T-helper 1 cell treated with Interleukin-12 subunit alpha and Interleukin-12 subunit beta and Interleukin-4 antibody, amounts not matched to agents 30 μg/mL and 1 μg/mL, for 36 hours (primary cell): ENCODE results near the gene MRGPRF.
"Not testable (repeated sequence)": the region's sequence is repeated elsewhere in the genome, so short reads cannot be mapped to it uniquely, and the experiment has no call there.

Source experiments
- H3K27ac Mint-ChIP-seq: one replicate; pipeline ENCODE4 v1.8.0; 2021; ENCODE audit warnings: mild to moderate bottlenecking, mixed read lengths
- H3K27me3 Mint-ChIP-seq: one replicate; pipeline ENCODE4 v1.8.0; 2021; ENCODE audit warnings: low read depth, mixed read lengths
- H3K36me3 Mint-ChIP-seq: one replicate; pipeline ENCODE4 v1.8.0; 2021; ENCODE audit warnings: low read depth, mixed read lengths
- H3K4me1 Mint-ChIP-seq: one replicate; pipeline ENCODE4 v1.8.0; 2021; ENCODE audit warnings: low read depth, mixed read lengths
- H3K4me3 Mint-ChIP-seq: one replicate; pipeline ENCODE4 v1.8.0; 2021; ENCODE audit warnings: mild to moderate bottlenecking, moderate library complexity, mixed read lengths
- H3K9me3 Mint-ChIP-seq: one replicate; pipeline ENCODE4 v1.8.0; 2021; ENCODE audit warnings: mixed read lengths

Gene MRGPRF

DNA sequence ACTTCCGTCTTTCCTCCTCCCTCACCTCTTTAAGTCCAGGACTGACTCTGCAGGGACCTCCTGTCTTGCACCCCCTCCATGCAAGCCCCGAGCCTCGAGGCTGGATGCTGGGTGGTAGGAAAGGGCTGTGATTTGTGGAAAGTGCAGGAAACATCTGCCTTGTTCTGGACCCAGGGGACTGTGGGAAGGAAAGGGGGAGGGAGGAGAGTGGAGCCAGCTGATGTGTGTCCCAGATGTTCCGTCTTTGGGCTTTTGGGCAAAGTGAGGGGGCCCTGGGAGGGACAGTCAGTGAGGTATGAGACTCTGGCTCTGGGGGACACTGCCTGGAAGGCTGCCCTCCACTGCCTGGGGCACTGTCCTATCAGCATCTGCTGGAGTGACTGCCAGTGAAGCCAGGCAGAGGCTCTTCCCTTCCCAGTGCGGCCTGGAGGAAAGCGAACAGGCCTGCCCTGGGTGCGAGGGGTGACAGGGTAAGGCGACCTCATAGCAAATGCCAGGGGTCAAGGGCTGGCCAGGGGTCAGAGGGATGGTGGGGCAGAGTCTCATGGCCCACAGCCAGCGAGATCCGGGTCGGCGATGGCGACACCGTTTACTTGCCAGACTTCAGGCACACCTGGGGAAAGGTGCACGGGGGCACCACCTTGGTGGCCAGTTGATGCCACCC, 34.0 kb downstream of the MRGPRF start:
- Mint-ChIP-seq H3K9me3 (no peaks in the 10 kb centered on the region), H3K4me1 (peaks cover 2% of the 10 kb centered on the region), H3K27ac (no peak overlapping the region), H3K27me3 (peaks cover 4% of the 10 kb centered on the region), H3K36me3 (peaks cover 2% of the 10 kb centered on the region), H3K4me3 (no peak overlapping the region)

DNA sequence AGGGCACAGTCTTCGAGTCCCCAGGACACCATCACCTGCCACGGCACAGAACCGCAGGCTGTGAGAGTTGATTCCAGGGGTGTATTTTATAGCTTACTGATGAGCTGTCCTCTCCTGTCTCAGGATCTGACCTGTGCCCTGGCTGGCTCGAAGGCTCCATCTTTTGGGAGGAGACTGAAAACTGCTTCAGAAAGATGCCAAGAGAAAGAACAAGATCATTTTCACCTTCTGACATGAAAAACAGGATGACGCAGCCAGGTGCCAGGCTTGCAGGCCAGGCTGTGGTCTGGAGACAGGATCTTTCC, 34.5 kb downstream of the MRGPRF start:
- Mint-ChIP-seq H3K4me1 (peaks cover 2% of the 10 kb centered on the region), H3K36me3 (peaks cover 2% of the 10 kb centered on the region), H3K27me3 (peaks cover 4% of the 10 kb centered on the region), H3K27ac (no peak overlapping the region), H3K4me3 (no peak overlapping the region), H3K9me3 (no peaks in the 10 kb centered on the region)

DNA sequence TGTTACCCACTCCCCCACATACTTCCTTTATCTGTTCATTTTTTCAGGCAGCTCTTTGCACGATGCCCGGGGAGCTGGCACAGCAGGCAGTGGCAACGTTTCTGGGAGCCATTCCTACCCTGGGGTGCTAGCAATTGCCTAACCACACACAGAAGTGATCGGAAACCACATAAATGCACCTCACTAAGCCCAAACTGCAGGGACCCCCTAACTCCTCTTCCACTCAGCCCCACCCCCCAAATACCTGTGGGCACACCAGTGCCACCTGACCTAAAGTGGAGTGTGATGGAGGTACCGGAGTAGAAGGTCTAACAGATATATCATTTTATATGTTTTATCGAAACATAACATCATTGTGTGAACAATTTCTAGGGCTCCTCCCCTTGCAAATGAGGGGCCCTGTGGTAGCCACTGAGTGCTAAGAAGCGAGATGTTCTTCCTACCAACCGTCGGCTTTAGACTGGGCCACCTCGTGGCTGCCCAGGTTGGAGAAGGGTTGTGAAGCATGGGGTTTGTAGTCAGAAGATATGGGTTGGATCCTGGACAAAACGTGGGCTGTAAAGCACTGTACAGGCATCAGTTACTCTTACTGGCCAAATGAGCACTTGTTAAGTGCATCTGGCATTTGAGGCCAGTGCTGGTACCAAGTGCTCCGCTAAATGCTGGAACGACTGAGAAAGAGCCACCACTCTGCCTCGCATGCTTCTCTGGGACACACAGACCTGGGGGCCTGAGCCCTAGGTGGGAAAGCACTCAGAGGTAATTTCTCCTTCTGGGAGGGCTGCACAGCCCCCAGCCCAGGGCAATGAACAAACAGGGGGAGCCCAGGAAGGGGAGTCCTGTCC, 35.0 kb downstream of the MRGPRF start:
- peaks cover 2% of the 10 kb centered on the region for H3K36me3 Mint-ChIP-seq
- no peak overlapping the region for H3K4me3 Mint-ChIP-seq
- H3K27ac Mint-ChIP-seq: no peak overlapping the region
- H3K9me3 Mint-ChIP-seq: no peaks in the 10 kb centered on the region
- peaks cover 4% of the 10 kb centered on the region for H3K27me3 Mint-ChIP-seq
- peaks cover 2% of the 10 kb centered on the region for H3K4me1 Mint-ChIP-seq

DNA sequence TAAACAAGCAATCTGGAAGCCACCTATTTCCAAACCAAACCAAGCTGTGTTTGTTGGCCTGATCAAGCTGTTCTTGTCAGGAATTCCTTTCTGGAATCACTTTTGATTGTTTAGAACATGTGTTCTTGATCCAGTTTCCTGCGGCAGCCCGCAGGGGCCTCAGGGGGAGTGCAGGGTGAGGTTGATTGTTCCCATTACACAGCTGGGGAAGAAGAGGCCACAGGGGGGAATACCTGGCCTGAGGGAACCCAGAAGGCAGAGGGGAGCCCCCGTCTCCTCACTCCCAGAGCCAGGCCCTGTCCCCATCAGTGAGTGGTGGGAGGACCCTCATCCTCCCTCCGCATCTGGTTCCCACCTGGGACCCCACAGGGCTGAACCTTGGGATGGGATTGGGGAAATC, 36.5 kb downstream of the MRGPRF start:
- no peaks in the 10 kb centered on the region for H3K9me3 Mint-ChIP-seq
- no peak overlapping the region for H3K4me3 Mint-ChIP-seq
- H3K36me3 Mint-ChIP-seq: peaks cover 2% of the 10 kb centered on the region
- peaks cover 4% of the 10 kb centered on the region for H3K27me3 Mint-ChIP-seq
- H3K4me1 Mint-ChIP-seq: peaks cover 2% of the 10 kb centered on the region
- H3K27ac Mint-ChIP-seq: no peak overlapping the region

DNA sequence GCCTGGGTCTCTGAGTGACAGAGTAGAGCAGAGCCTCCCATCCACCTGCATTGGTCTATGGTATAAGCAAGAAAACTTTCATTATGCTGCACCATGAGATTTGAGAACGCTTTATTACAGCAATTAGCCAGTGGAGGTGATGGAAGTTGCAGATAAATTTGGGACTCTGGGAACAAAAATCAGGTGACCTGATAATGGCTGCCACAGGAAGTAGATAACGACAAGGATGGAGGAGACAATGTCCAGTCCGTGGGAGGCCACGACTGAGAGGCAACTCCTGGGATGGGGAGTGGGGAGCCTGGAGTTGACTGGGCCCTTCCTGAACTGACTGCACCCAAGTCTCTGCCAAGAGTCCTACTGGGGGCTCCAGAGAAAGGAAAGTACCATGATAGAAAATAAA, 37.0 kb downstream of the MRGPRF start:
- Mint-ChIP-seq H3K27ac (no peak overlapping the region), H3K4me3 (no peak overlapping the region), H3K36me3 (peaks cover 2% of the 10 kb centered on the region), H3K9me3 (no peaks in the 10 kb centered on the region), H3K4me1 (peaks cover 2% of the 10 kb centered on the region), H3K27me3 (peaks cover 4% of the 10 kb centered on the region)

DNA sequence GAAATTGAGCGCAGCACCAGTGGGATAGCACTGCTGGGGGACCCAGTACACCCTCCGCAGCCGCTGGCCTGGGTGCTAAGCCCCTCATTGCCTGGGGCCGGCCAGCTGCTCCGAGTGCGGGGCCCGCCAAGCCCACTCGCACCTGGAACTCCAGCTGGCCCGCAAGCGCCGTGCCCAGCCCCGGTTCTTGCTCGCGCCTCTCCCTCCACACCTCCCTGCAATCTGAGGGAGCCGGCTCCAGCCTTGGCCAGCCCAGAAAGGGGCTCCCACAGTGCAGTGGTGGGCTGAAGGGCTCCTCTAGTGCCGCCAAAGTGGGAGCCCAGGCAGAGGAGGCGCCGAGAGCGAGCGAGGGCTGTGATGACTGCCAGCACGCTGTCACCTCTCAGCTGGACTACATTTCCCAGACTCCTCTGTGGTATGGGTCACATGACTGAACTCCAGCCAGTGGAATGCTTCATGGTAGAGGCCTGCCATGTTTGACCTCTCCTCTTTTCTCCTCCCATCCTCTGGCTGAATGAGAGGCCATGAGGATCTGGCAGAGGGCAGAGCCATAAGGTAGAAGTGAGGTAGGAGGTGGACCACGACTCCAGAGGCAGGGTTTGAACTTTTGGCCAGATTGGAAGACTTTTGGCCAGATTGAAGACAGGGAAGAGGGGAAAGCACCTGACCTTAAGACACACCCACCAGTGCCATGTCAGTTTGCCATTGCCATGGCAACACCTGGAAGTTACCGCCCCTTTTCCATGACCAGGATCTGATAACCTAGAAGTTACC, 38.4 kb downstream of the MRGPRF start:
- no peaks in the 10 kb centered on the region for H3K27me3 Mint-ChIP-seq
- no peak overlapping the region for H3K4me3 Mint-ChIP-seq
- peak overlapping the region; percentile 16 for H3K27ac Mint-ChIP-seq

DNA sequence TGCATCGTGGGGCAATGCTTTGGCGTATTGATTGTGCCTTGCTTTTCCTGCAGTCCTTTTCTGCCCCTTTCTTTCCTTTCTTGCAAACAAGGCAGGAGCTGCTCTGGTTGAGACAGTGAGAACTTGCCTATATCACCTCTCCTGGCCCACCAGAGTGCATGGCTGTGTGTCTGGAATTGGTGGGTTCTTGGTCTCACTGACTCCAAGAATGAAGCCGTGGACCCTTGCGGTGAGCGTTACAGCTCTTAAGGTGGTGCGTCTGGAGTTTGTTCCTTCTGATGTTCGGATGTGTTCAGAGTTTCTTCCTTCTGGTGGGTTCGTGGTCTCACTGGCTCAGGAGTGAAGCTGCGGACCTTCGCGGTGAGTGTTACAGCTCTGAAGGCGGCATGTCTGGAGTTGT, 39.3 kb downstream of the MRGPRF start:
- not testable (repeated sequence) for H3K36me3 Mint-ChIP-seq, H3K4me1 Mint-ChIP-seq, H3K9me3 Mint-ChIP-seq, H3K27ac Mint-ChIP-seq, H3K4me3 Mint-ChIP-seq, H3K27me3 Mint-ChIP-seq

More for the DNA sequence above, 38.4 kb downstream of the MRGPRF start:
- Mint-ChIP-seq H3K9me3 (no peaks in the 10 kb centered on the region), H3K4me1 (peaks cover 2% of the 10 kb centered on the region), H3K36me3 (peaks cover 2% of the 10 kb centered on the region)

DNA sequence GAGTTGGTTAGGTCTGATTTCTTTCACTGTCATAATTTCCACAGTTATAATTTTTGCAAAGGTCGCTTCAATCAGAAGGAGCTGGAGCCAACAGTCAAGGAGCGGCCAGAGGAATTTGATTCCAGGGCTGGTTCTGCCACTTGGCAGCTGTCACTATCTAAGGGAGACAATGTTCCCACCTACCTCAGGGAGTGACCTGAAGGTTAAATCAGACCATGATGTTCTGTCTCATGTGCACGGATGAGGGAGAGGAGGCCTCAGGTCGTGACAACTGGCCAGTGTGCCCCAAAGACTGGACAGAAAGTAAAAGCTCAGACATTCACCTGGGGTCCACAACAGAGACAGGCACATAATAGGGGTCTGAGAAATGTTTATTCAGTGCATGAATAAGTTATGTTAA, 39.8 kb downstream of the MRGPRF start:
- Mint-ChIP-seq H3K27me3 (peaks cover 3% of the 10 kb centered on the region), H3K9me3 (no peaks in the 10 kb centered on the region), H3K27ac (no peak overlapping the region), H3K4me3 (no peak overlapping the region), H3K4me1 (peaks cover 2% of the 10 kb centered on the region), H3K36me3 (peaks cover 2% of the 10 kb centered on the region)

DNA sequence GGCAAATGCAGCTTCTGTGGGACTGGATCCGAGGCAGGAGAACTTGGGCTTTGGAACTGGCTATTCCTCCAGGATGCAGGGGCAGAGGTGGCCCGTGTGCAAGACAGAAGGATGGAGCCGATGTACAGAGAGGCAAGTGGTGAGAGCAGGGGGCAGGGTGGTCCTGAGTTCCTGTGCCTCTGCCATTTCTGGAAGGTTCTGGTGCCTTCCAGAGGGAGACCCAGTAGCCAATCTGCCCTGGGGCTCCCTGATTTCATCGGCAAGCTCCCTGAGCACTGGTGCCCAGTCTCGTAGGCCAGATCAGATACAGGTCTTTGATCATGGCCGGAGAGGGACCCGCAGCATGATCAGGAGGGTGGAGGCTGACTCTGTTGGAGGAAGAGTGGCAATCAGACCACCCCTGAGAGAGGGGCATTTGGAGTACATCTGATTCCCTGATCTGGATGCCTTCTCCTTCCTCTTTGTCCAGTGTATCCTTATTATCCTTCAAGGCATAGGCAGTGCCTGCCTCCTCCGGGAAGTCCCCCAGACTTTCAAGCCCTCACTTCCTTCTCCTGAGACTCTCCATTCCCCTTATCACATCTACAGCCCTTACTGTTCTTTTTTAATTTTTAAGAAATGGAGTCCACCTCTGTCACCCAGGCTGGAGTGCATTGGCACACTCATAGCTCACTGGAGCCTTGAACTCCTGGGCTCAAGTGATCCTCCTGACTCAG, 42.0 kb downstream of the MRGPRF start:
- H3K9me3 Mint-ChIP-seq: no peaks in the 10 kb centered on the region
- no peak overlapping the region for H3K27ac Mint-ChIP-seq
- no peak overlapping the region for H3K4me3 Mint-ChIP-seq
- peaks cover 2% of the 10 kb centered on the region for H3K36me3 Mint-ChIP-seq
- H3K4me1 Mint-ChIP-seq: peaks cover 2% of the 10 kb centered on the region
- peaks cover 5% of the 10 kb centered on the region for H3K27me3 Mint-ChIP-seq

DNA sequence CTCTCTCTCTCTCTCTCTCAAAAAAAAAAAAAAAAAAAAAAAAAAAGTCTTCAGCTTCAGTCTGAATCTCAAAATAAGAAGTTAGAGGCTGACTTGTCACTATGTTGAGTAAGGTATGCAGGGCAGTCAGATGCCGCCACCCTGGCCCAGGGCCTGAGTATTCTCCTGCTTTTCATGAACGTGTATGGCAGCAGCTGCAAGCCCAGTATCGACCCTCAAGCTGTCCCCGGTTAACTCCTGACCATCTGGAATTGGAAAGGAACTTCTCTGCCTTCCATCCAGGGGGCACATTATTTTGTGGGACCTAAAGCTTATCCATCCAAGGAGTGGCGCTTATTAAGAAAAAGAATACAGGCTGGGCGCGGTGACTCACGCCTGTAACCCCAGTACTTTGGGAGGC, 43.7 kb downstream of the MRGPRF start:
- no peak overlapping the region for H3K4me3 Mint-ChIP-seq
- H3K27me3 Mint-ChIP-seq: peaks cover 5% of the 10 kb centered on the region
- peaks cover 8% of the 10 kb centered on the region for H3K4me1 Mint-ChIP-seq
- H3K27ac Mint-ChIP-seq: no peak overlapping the region
- no peaks in the 10 kb centered on the region for H3K9me3 Mint-ChIP-seq
- peaks cover 3% of the 10 kb centered on the region for H3K36me3 Mint-ChIP-seq

DNA sequence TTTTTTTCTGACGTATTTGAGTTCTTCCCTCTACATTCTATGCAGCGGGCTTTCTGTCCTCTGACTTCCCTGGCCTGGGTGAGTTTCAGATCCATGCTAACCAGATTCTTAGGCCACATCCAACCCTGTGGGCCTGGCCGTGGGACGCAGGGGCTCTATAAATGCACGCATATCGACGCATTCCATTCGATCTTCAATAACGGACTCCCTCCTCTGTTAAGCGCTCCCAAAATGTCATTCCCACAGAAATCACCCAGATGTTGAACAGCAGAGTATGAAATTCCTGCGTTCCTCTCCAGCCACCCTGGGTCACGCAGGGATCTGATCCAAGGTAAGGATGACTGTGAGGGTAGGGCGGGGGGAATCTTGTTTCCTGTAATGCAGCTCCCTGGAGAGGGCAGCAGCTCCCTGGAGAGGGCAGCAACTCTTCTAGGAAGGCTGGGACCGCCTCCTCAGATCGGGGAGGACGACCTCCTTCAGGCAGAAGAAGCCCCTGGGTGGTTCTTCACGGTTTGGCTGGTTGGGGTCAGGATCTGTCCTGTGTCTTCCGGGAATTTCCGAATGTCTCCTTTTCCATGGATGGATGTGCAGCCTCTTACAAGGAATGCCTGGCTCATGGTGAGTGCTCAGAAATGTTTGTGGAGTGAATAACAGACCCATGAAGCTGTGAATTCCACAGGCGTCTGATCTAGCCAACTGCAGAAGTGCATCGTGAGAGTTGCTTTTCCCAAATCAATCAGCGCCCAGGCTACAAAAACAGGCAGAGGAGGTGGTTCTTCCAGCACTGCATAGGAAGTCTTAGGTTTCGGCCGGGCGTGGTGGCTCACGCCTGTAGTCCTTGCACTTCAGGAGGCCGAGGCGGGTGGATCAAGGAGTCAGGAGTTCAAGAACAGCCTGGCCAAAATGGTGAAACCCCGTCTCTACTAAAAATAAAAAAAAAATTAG, 44.5 kb downstream of the MRGPRF start:
- peaks cover 11% of the 10 kb centered on the region for H3K4me1 Mint-ChIP-seq
- H3K27ac Mint-ChIP-seq: no peak overlapping the region
- peaks cover 5% of the 10 kb centered on the region for H3K36me3 Mint-ChIP-seq
- no peak overlapping the region for H3K4me3 Mint-ChIP-seq
- H3K9me3 Mint-ChIP-seq: no peaks in the 10 kb centered on the region
- peaks cover 5% of the 10 kb centered on the region for H3K27me3 Mint-ChIP-seq

DNA sequence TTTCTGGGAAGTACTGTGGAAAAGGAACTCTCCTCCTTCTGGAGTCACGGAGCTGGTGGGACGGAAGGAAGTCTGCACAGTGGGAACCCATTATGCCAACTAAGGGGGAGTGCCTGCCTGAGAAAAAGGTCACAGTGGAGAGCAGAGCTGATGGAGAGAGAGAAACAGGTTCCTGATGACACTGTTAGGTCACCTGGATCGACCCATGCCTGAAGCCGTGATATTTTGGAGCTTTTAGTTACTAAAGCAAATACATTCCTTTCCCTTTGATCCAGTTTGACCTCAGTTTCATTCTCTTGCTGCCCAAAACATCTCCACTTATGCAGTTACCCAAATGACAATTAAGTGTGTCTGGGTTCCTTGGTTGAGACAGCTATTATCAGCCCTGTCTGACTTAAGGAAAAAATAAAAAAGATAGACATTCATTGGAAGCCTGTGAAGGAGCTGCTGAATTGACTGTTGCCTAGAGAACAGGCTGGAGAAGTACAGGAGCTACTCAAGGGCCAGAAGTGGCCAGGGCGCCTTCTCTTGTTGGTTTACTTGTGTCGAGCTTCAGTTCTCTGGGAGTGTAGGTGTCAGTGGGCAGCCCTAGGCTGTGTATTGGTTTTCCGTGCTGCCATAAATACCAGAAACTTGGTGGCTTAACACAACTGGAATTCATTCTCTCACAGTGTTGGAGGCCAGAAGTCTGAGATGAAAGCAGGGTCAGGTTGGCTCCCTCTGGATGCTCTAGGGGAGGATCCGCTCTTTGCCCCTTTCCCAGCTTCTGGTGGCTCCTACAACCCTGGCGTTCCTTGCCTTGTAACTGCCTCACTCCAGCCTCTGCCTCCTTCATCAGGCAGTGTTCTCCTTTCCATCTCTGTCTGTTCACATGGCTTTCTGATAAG, 45.9 kb downstream of the MRGPRF start:
- peaks cover 18% of the 10 kb centered on the region for H3K4me1 Mint-ChIP-seq
- no peak overlapping the region for H3K27ac Mint-ChIP-seq
- H3K27me3 Mint-ChIP-seq: peaks cover 5% of the 10 kb centered on the region
- H3K9me3 Mint-ChIP-seq: no peaks in the 10 kb centered on the region
- H3K4me3 Mint-ChIP-seq: no peak overlapping the region
- peaks cover 5% of the 10 kb centered on the region for H3K36me3 Mint-ChIP-seq
